Ishikawa (cell line): Measurements from ENCODE around the gene PLA2G6.
A peak's percentile ranks its signal among the peaks of the same experiment; 100 is the strongest.

ENCODE experiments used
- CEBPB ChIP-seq: IDR thresholded peaks from 2 replicates; pipeline ENCODE4 v1.6.1; 2012
- CREB1 ChIP-seq: IDR thresholded peaks from 2 replicates; pipeline ENCODE4 v1.6.1; 2012; ENCODE audit warnings: low read depth
- EGR1 ChIP-seq: IDR thresholded peaks from 2 replicates; pipeline ENCODE4 v1.6.1; 2012
- EP300 ChIP-seq: IDR thresholded peaks from 2 replicates; pipeline ENCODE4 v1.6.1; 2012; ENCODE audit warnings: borderline replicate concordance
- FOXM1 ChIP-seq: IDR thresholded peaks from 2 replicates; pipeline ENCODE4 v1.6.1; 2012; ENCODE audit warnings: low read depth, borderline replicate concordance
- MAX ChIP-seq: IDR thresholded peaks from 2 replicates; pipeline ENCODE4 v1.6.1; 2012
- NFIC ChIP-seq: IDR thresholded peaks from 2 replicates; pipeline ENCODE4 v1.6.1; 2012
- RAD21 ChIP-seq: IDR thresholded peaks from 2 replicates; pipeline ENCODE4 v1.6.1; 2012; ENCODE audit warnings: low read depth
- TAF1 ChIP-seq: IDR thresholded peaks from 2 replicates; pipeline ENCODE4 v1.6.1; 2012; ENCODE audit warnings: low read depth, mild to moderate bottlenecking
- TCF12 ChIP-seq: IDR thresholded peaks from 2 replicates; pipeline ENCODE4 v1.6.1; 2012; ENCODE audit warnings: low read depth
- TEAD4 ChIP-seq: IDR thresholded peaks from 2 replicates; pipeline ENCODE4 v1.6.1; 2012
- YY1 ChIP-seq: IDR thresholded peaks from 2 replicates; pipeline ENCODE4 v1.6.1; 2012; ENCODE audit warnings: low read depth
- ZBTB7A ChIP-seq: IDR thresholded peaks from 2 replicates; pipeline ENCODE4 v1.6.1; 2012; ENCODE audit warnings: low read depth
- TF ChIP-seq, protein P1 (sequence below): IDR thresholded peaks from 2 replicates; pipeline ENCODE4 v1.6.1; 2012
- TF ChIP-seq, protein P2 (sequence below): IDR thresholded peaks from 2 replicates; pipeline ENCODE4 v1.6.1; 2012; ENCODE audit warnings: low read depth, mild to moderate bottlenecking

The PLA2G6 gene

DNA sequence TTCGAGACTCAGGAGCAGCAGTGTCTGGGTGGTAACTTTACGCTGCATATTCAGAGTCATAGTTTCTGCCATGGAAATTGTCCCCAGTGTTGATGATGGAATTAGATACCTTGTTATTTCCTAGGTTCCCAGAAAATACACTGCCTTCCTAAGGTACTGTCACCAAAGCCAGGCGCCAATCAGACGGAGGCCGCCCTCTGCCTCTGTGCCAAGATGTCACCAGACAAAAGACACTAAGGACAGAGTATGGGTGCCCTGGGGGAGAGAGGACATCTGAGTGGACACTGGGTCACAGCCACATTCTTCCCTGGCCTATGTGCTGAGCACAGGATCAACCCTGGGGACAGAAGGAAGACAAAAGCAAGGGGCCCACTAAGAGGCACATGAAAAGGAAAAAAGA lies 11.2 kb downstream of the PLA2G6 start:
- TF ChIP-seq EGR1 (no peak), FOXM1 (no peak), TEAD4 (no peak), CEBPB (no peak), ZBTB7A (no peak), RAD21 (no peak), YY1 (no peak), CREB1 (no peak), TCF12 (no peak), EP300 (no peak), NFIC (no peak), TAF1 (no peak), MAX (no peak)
- TF ChIP-seq, protein P1, sequence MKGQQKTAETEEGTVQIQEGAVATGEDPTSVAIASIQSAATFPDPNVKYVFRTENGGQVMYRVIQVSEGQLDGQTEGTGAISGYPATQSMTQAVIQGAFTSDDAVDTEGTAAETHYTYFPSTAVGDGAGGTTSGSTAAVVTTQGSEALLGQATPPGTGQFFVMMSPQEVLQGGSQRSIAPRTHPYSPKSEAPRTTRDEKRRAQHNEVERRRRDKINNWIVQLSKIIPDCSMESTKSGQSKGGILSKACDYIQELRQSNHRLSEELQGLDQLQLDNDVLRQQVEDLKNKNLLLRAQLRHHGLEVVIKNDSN: no peak
- TF ChIP-seq, protein P2, sequence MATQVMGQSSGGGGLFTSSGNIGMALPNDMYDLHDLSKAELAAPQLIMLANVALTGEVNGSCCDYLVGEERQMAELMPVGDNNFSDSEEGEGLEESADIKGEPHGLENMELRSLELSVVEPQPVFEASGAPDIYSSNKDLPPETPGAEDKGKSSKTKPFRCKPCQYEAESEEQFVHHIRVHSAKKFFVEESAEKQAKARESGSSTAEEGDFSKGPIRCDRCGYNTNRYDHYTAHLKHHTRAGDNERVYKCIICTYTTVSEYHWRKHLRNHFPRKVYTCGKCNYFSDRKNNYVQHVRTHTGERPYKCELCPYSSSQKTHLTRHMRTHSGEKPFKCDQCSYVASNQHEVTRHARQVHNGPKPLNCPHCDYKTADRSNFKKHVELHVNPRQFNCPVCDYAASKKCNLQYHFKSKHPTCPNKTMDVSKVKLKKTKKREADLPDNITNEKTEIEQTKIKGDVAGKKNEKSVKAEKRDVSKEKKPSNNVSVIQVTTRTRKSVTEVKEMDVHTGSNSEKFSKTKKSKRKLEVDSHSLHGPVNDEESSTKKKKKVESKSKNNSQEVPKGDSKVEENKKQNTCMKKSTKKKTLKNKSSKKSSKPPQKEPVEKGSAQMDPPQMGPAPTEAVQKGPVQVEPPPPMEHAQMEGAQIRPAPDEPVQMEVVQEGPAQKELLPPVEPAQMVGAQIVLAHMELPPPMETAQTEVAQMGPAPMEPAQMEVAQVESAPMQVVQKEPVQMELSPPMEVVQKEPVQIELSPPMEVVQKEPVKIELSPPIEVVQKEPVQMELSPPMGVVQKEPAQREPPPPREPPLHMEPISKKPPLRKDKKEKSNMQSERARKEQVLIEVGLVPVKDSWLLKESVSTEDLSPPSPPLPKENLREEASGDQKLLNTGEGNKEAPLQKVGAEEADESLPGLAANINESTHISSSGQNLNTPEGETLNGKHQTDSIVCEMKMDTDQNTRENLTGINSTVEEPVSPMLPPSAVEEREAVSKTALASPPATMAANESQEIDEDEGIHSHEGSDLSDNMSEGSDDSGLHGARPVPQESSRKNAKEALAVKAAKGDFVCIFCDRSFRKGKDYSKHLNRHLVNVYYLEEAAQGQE: no peak

DNA sequence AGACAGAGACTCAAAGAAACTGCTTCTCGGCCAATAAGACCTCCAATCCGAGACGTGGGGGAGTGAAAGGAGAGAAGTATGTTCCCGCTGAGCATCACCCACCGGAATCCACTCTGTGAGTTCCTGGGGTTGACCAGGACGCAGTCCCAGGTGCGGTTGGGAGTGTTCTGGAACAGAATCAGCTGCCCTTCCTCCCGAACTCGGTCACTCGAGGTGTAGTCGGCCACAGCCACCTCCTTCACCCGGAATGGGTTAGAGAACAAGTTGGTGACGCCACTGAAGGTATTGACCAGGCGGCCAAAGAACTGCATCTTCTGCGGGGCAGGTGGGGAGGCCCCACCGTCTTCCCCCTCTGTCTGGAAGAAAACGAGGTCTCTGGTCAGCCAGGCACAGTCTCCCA lies 12.5 kb downstream of the PLA2G6 start:
- no peak for TF ChIP-seq FOXM1
- TF ChIP-seq, protein P2: no peak
- TF ChIP-seq, protein P1: no peak
- no peak for TF ChIP-seq ZBTB7A
- TF ChIP-seq RAD21: no peak
- TF ChIP-seq TCF12: no peak
- no peak for TF ChIP-seq CREB1
- TF ChIP-seq TAF1: no peak
- TF ChIP-seq YY1: no peak
- TF ChIP-seq EGR1: no peak
- TF ChIP-seq EP300: no peak
- no peak for TF ChIP-seq NFIC
- TF ChIP-seq MAX: no peak
- no peak for TF ChIP-seq CEBPB
- no peak for TF ChIP-seq TEAD4

DNA sequence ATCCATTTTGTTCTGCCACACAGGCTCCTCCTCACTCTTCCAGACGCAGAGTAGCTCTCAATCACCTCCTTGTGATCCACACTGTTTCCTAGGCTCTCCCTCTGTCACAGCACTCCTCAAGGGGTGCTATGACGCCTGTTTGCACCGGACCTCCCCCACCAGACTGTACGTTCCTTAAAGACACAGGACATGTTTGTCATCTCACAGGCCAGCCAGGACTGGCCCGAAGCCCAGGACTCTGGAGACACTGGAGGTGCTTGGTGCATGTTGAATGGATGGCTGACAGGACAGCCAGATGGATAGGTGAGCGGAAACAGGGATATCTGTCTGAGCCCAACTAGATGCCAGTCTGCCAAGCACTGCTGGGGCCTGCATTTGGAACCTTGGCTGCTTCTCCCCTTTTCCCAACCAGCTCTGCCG lies 13.6 kb downstream of the PLA2G6 start:
- TF ChIP-seq TAF1: no peak
- TF ChIP-seq FOXM1: no peak
- TF ChIP-seq MAX: no peak
- no peak for TF ChIP-seq EGR1
- TF ChIP-seq CEBPB: no peak
- TF ChIP-seq, protein P1: no peak
- no peak for TF ChIP-seq TCF12
- TF ChIP-seq NFIC: no peak
- TF ChIP-seq TEAD4: no peak
- TF ChIP-seq RAD21: no peak
- TF ChIP-seq EP300: no peak
- no peak for TF ChIP-seq YY1
- TF ChIP-seq, protein P2: no peak
- no peak for TF ChIP-seq CREB1
- no peak for TF ChIP-seq ZBTB7A

GRCh38 chr22:38165922-38166593 lies 15.6 kb downstream of the PLA2G6 start:
- no peak for TF ChIP-seq RAD21
- TF ChIP-seq, protein P1: peak; percentile 77
- no peak for TF ChIP-seq TAF1
- TF ChIP-seq ZBTB7A: no peak
